HG03175 (cell line): ENCODE measurements around the gene NAPB.

Source experiments
- ATAC-seq: cut with Tn5 transposase; IDR thresholded peaks from one replicate; pipeline ENCODE4 v1.9.1; 2021; ENCODE audit warnings: mild to moderate bottlenecking, moderate library complexity; ENCODE audit not compliant: unreplicated experiment

NAPB gene

GRCh38 chr20:23438661-23439060 is 17.4 kb upstream of the NAPB start:
- no peak for ATAC-seq

GRCh38 chr20:23437126-23437899 is 16.0 kb upstream of the NAPB start:
- no peak for ATAC-seq

GRCh38 chr20:23436681-23437080 is 15.4 kb upstream of the NAPB start:
- ATAC-seq, result no peak

- ATAC-seq, result no peak
Measured at GRCh38 chr20:23435626-23436539, 14.6 kb upstream of the NAPB start.

- no peak for ATAC-seq
Measured at GRCh38 chr20:23434521-23435313, 13.4 kb upstream of the NAPB start.

GRCh38 chr20:23433628-23434027 is 12.3 kb upstream of the NAPB start:
- ATAC-seq, result no peak

GRCh38 chr20:23425129-23425528 is 3.8 kb upstream of the NAPB start:
- ATAC-seq, result no peak

GRCh38 chr20:23419995-23420901 is 1.0 kb downstream of the NAPB start:
- ATAC-seq, result peak; percentile 30

- no peak for ATAC-seq
Measured at GRCh38 chr20:23419657-23419994, 1.7 kb downstream of the NAPB start.

GRCh38 chr20:23417861-23418260 is 3.4 kb downstream of the NAPB start:
- no peak for ATAC-seq

GRCh38 chr20:23415959-23416583 is 5.2 kb downstream of the NAPB start:
- ATAC-seq, result no peak

- ATAC-seq, result no peak
Measured at GRCh38 chr20:23415555-23415954, 5.7 kb downstream of the NAPB start.

- no peak for ATAC-seq
Measured at GRCh38 chr20:23414526-23415188, 6.6 kb downstream of the NAPB start.

- ATAC-seq, result no peak
Measured at GRCh38 chr20:23413862-23414422, 7.3 kb downstream of the NAPB start.

- ATAC-seq, result no peak
Measured at GRCh38 chr20:23412026-23412425, 9.3 kb downstream of the NAPB start.

- ATAC-seq, result no peak
Measured at GRCh38 chr20:23410916-23411695, 10.2 kb downstream of the NAPB start.

- no peak for ATAC-seq
Measured at GRCh38 chr20:23409800-23410199, 11.5 kb downstream of the NAPB start.

- no peak for ATAC-seq
Measured at GRCh38 chr20:23408957-23409356, 12.3 kb downstream of the NAPB start.
